HG03378 (cell line): Measurements from ENCODE around the gene GRK1.

Source experiments
- ATAC-seq: cut with Tn5 transposase; IDR thresholded peaks from one replicate; pipeline ENCODE4 v1.9.1; 2021; ENCODE audit warnings: mild to moderate bottlenecking, moderate library complexity; ENCODE audit not compliant: unreplicated experiment

The GRK1 gene

GRCh38 chr13:113632706-113633484, 34.1 kb upstream of the GRK1 start:
- ATAC-seq, result no peak

GRCh38 chr13:113633485-113633873, 33.5 kb upstream of the GRK1 start:
- ATAC-seq, result no peak

GRCh38 chr13:113634279-113635047, 32.6 kb upstream of the GRK1 start:
- no peak for ATAC-seq

- no peak for ATAC-seq
Measured at GRCh38 chr13:113635048-113635420, 32.0 kb upstream of the GRK1 start.

GRCh38 chr13:113635709-113636108, 31.3 kb upstream of the GRK1 start:
- no peak for ATAC-seq

GRCh38 chr13:113636266-113636963, 30.6 kb upstream of the GRK1 start:
- ATAC-seq, result no peak

- no peak for ATAC-seq
Measured at GRCh38 chr13:113637262-113638160, 29.5 kb upstream of the GRK1 start.

- ATAC-seq, result no peak
Measured at GRCh38 chr13:113638173-113638746, 28.8 kb upstream of the GRK1 start.

GRCh38 chr13:113638806-113639205, 28.2 kb upstream of the GRK1 start:
- ATAC-seq, result no peak

- ATAC-seq, result no peak
Measured at GRCh38 chr13:113639616-113640262, 27.3 kb upstream of the GRK1 start.

- ATAC-seq, result no peak
Measured at GRCh38 chr13:113641426-113641825, 25.6 kb upstream of the GRK1 start.

GRCh38 chr13:113642563-113642962, 24.5 kb upstream of the GRK1 start:
- no peak for ATAC-seq

GRCh38 chr13:113643593-113643992, 23.4 kb upstream of the GRK1 start:
- no peak for ATAC-seq

GRCh38 chr13:113644800-113645199, 22.2 kb upstream of the GRK1 start:
- ATAC-seq, result no peak

- no peak for ATAC-seq
Measured at GRCh38 chr13:113645329-113645728, 21.7 kb upstream of the GRK1 start.

GRCh38 chr13:113646376-113646775, 20.6 kb upstream of the GRK1 start:
- no peak for ATAC-seq

- no peak for ATAC-seq
Measured at GRCh38 chr13:113646921-113647340, 20.1 kb upstream of the GRK1 start.

GRCh38 chr13:113647351-113648215, 19.4 kb upstream of the GRK1 start:
- ATAC-seq, result no peak

- ATAC-seq, result no peak
Measured at GRCh38 chr13:113648216-113648610, 18.8 kb upstream of the GRK1 start.
